ENCODE measurements around the gene DPM2.

Gene DPM2

GRCh38 chr9:127937056-127937387, 632 bp downstream of the DPM2 start:
- no peak for TF ChIP-seq CTCF (IDR thresholded peaks at IDR 0.05; ENCODE audit: insufficient read depth, low read length, poor library complexity, severe bottlenecking)
- TF ChIP-seq EZH2phosphoT487 (conservative IDR thresholded peaks at IDR 0.05; ENCODE audit: low read length): no peak
- Histone ChIP-seq H3K79me2 (ENCODE audit: insufficient read depth, low read length) (peaks cover 19% of the 10 kb centered on the region), H2AFZ (ENCODE audit: low read depth, low read length, severe bottlenecking) (no peak overlapping the region), H3K36me3 (ENCODE audit: low read length) (0 out of 2 replicates have a peak, but pooled peaks cover 3% of the 10 kb centered on the region), H3F3A (ENCODE audit: insufficient read depth) (peaks cover 32% of the 10 kb centered on the region), H3K9me3 (ENCODE audit: insufficient read depth, low read length) (no peaks in the 10 kb centered on the region), H4K20me1 (ENCODE audit: low read depth, low read length) (no peaks in the 10 kb centered on the region), H3K9ac (ENCODE audit: low read length) (peak overlapping the region; percentile 79), H3K27me3 (ENCODE audit: low read length) (no peaks in the 10 kb centered on the region), H3K4me2 (ENCODE audit: low read depth, low read length, poor library complexity, severe bottlenecking) (peak overlapping the region; percentile 97), H3K9me2 (replicated peaks; ENCODE audit: insufficient read depth, low read length) (no peaks in the 10 kb centered on the region), H3K4me3 (ENCODE audit: insufficient read depth, low read length, poor library complexity, severe bottlenecking) (peak overlapping the region; percentile 76), H3K27ac (ENCODE audit: low read depth, low read length) (peak overlapping the region; percentile 33; the same call in 1 of the 2 replicates)

- Histone ChIP-seq H3K4me3 (ENCODE audit: insufficient read depth, low read length, poor library complexity, severe bottlenecking) (peak overlapping the region; percentile 76), H3K79me2 (ENCODE audit: insufficient read depth, low read length) (peaks cover 19% of the 10 kb centered on the region), H3F3A (ENCODE audit: insufficient read depth) (peaks cover 30% of the 10 kb centered on the region), H3K9me2 (replicated peaks; ENCODE audit: insufficient read depth, low read length) (no peaks in the 10 kb centered on the region), H3K36me3 (ENCODE audit: low read length) (0 out of 2 replicates have a peak, but pooled peaks cover 3% of the 10 kb centered on the region), H3K9ac (ENCODE audit: low read length) (peak overlapping the region; percentile 79), H2AFZ (ENCODE audit: low read depth, low read length, severe bottlenecking) (no peak overlapping the region), H4K20me1 (ENCODE audit: low read depth, low read length) (no peaks in the 10 kb centered on the region), H3K9me3 (ENCODE audit: insufficient read depth, low read length) (no peaks in the 10 kb centered on the region), H3K27ac (ENCODE audit: low read depth, low read length) (no peak overlapping the region), H3K27me3 (ENCODE audit: low read length) (no peaks in the 10 kb centered on the region), H3K4me2 (ENCODE audit: low read depth, low read length, poor library complexity, severe bottlenecking) (peak overlapping the region; percentile 97)
- TF ChIP-seq CTCF (IDR thresholded peaks at IDR 0.05; ENCODE audit: insufficient read depth, low read length, poor library complexity, severe bottlenecking): no peak
These were observed 1.3 kb downstream of the DPM2 start for GRCh38 chr9:127936347-127936852.

GRCh38 chr9:127935765-127936221, 1.9 kb downstream of the DPM2 start:
- no peak overlapping the region for H3K27ac ChIP-seq (ENCODE audit: low read depth, low read length)
- peak overlapping the region; percentile 97 for H3K4me2 ChIP-seq (ENCODE audit: low read depth, low read length, poor library complexity, severe bottlenecking)
- no peaks in the 10 kb centered on the region for H3K9me2 ChIP-seq (replicated peaks; ENCODE audit: insufficient read depth, low read length)
- H3K4me3 ChIP-seq (ENCODE audit: insufficient read depth, low read length, poor library complexity, severe bottlenecking): peak overlapping the region; percentile 76
- peak overlapping the region; percentile 79 for H3K9ac ChIP-seq (ENCODE audit: low read length)
- no peaks in the 10 kb centered on the region for H3K9me3 ChIP-seq (ENCODE audit: insufficient read depth, low read length)
- H4K20me1 ChIP-seq (ENCODE audit: low read depth, low read length): no peaks in the 10 kb centered on the region
- H3F3A ChIP-seq (ENCODE audit: insufficient read depth): peaks cover 25% of the 10 kb centered on the region
- no peaks in the 10 kb centered on the region for H3K27me3 ChIP-seq (ENCODE audit: low read length)
- no peak overlapping the region for H2AFZ ChIP-seq (ENCODE audit: low read depth, low read length, severe bottlenecking)
- TF ChIP-seq EZH2phosphoT487 (conservative IDR thresholded peaks at IDR 0.05; ENCODE audit: low read length): no peak
- TF ChIP-seq CTCF (IDR thresholded peaks at IDR 0.05; ENCODE audit: insufficient read depth, low read length, poor library complexity, severe bottlenecking): no peak
- H3K36me3 ChIP-seq (ENCODE audit: low read length): 0 out of 2 replicates have a peak, but pooled peaks cover 3% of the 10 kb centered on the region
- H3K79me2 ChIP-seq (ENCODE audit: insufficient read depth, low read length): peaks cover 19% of the 10 kb centered on the region
